Measurements from ENCODE around the gene TRO.

GRCh38 chrX:54920610-54921426 is at the start of gene TRO:
- TF ChIP-seq BACH2 (CRISPR knock-in tag; IDR thresholded peaks at IDR 0.05; ENCODE audit: borderline replicate concordance) (no peak), ARNTL (CRISPR knock-in tag; IDR thresholded peaks at IDR 0.05; ENCODE audit: borderline replicate concordance, low read depth) (no peak), PATZ1 (CRISPR knock-in tag; IDR thresholded peaks at IDR 0.05; ENCODE audit: borderline replicate concordance) (no peak), POU6F1 (CRISPR knock-in tag; IDR thresholded peaks at IDR 0.05; ENCODE audit: borderline replicate concordance, low read depth) (no peak), PPARA (CRISPR knock-in tag; IDR thresholded peaks at IDR 0.05; ENCODE audit: borderline replicate concordance) (no peak), CSDC2 (CRISPR knock-in tag; IDR thresholded peaks at IDR 0.05) (no peak), TOX (CRISPR knock-in tag; IDR thresholded peaks at IDR 0.05; ENCODE audit: borderline replicate concordance) (no peak), SNAI2 (CRISPR knock-in tag; IDR thresholded peaks at IDR 0.05) (no peak)

Data from SK-N-SH treated with all-trans-retinoic acid at 6 μM for 48 hours (cell line).